Muscle layer of duodenum (tissue), 2 donors: ENCODE results near the gene CRB1.

ENCODE experiments used
- H3K27ac ChIP-seq: one replicate; pipeline ENCODE4 v1.7.0; 2013; ENCODE audit warnings: mild to moderate bottlenecking, low read length
- H3K27me3 ChIP-seq: one replicate; pipeline ENCODE4 v1.7.0; 2013; ENCODE audit warnings: low read depth, mild to moderate bottlenecking, control low read depth, low read length
- H3K36me3 ChIP-seq, 2 donors: one replicate each; pipeline ENCODE4 v1.7.0; 2013; ENCODE audit warnings: low read length in 2 of 2, control low read depth in 1 of 2, mild to moderate bottlenecking in 1 of 2; ENCODE audit not compliant: insufficient read depth in 2 of 2, control insufficient read depth in 1 of 2
- H3K4me1 ChIP-seq, 2 donors: one replicate each; pipeline ENCODE4 v1.7.0; 2013; ENCODE audit warnings: low read length in 2 of 2, mild to moderate bottlenecking in 2 of 2, control low read depth in 1 of 2, moderate library complexity in 1 of 2; ENCODE audit not compliant: insufficient read depth in 2 of 2, control insufficient read depth in 1 of 2
- H3K4me3 ChIP-seq, 2 donors: one replicate each; pipeline ENCODE4 v1.7.0; 2013; ENCODE audit warnings: low read length in 2 of 2, low read depth in 1 of 2, mild to moderate bottlenecking in 1 of 2
- H3K9me3 ChIP-seq, 2 donors: one replicate each; pipeline ENCODE4 v1.7.0; 2013; ENCODE audit warnings: low read length in 2 of 2, control low read depth in 1 of 2, mild to moderate bottlenecking in 1 of 2; ENCODE audit not compliant: control insufficient read depth in 1 of 2
- donor health status: healthy.

Gene CRB1

DNA sequence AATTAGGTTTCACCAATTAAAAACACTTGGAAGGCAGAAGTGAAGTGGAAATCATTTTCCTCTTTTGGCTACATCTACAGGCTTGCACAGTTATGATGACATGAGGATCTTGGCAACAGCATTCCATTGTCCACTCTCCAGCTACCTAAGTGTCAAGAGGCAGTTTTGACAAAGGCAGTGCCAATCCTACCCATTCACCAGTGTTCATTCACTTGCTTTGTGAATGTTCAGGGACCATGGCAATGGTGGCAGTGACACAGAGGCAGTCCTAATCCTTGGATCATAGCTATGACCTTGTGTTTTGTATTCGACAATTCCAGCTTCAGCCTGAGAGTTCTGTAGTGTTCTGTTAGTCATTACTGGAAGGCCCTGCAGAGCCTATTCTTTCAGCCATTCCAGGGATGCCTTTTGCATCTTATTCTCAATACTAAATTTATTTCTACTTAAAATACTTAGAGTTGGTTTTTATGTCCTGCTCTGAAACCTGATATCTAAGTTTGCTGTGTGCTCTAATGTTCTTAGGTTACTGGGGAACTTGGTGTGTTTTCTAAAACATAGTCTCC, 36.7 kb downstream of the CRB1 start:
- no peaks in the 10 kb centered on the region for H3K9me3 ChIP-seq
- no peak overlapping the region for H3K4me3 ChIP-seq
- H3K36me3 ChIP-seq: no peaks in the 10 kb centered on the region
- no peaks in the 10 kb centered on the region for H3K27me3 ChIP-seq
- no peaks in the 10 kb centered on the region for H3K4me1 ChIP-seq
- no peak overlapping the region for H3K27ac ChIP-seq

DNA sequence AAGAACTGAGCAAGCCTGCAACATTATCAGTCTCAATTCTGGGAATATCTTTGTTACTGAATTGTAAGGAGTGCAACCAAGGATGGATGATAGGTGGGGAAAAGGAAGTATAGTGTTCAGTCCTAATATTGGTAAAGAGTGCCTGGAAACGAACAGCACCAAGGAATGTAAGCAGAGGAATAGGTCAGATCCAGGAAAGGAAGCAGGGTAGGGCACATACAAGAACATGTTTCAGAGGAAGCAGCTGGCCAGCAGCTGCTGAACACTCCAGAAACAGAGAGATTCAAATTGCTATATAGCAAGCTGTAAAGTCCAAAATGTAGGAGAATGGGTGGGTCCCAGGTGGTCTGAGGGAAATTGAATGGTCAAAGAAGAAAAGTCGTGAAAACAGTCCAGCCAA, 37.9 kb downstream of the CRB1 start:
- Histone ChIP-seq H3K4me1 (no peaks in the 10 kb centered on the region), H3K4me3 (no peak overlapping the region), H3K9me3 (no peaks in the 10 kb centered on the region), H3K36me3 (no peaks in the 10 kb centered on the region), H3K27ac (no peak overlapping the region), H3K27me3 (no peaks in the 10 kb centered on the region)

DNA sequence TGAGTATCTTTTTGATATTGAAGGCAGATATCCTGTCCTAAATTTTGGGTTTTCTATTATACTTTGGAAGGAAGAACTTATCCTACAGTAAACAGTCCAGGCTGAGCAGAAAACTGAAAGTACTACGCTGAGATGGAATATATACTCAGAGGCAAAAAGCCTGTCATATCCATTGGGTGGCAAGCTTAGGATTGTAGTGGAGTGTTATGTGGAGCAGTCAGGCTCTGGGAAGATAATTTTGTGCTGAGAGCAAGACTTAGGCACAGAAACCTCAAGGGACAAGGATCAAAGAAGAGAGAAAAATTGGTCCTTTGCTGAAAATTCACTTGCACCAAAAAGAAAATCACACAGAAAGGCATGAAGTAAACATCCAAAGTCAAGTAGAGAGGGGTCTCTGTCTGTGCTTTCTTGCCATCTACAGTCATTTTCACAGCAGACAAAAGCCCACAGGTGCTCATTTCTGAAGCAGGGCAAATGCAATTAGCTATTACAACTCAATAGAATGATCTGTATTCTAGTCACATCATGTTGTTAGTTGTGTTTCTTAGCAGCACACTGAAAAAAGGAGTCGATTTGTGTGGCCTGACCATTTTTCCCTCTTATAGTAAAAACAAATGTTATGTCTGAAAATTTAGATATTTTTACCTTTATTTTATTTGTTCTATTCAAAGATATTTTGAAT, 38.5 kb downstream of the CRB1 start:
- Histone ChIP-seq H3K4me1 (no peaks in the 10 kb centered on the region), H3K27me3 (no peaks in the 10 kb centered on the region), H3K4me3 (no peak overlapping the region), H3K36me3 (no peaks in the 10 kb centered on the region), H3K27ac (no peak overlapping the region), H3K9me3 (no peaks in the 10 kb centered on the region)

DNA sequence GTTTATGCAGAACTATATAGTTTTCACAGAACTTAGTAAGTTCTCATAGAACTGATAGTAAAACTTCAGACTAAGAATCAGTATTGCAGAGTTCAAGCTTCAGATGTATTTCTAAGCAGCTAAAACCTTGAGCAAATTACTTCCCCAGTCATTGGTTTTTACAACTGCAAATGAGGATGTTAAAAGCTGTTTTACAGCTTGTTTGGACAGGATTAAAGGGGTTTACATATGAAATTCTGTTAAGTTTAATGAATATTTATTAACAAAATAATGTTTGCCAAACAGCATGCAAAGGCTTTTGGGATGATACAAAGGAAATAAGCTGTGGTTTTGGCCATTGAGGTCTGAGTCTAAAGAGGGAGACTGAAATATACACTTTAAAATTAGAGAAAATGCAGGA, 39.1 kb downstream of the CRB1 start:
- no peaks in the 10 kb centered on the region for H3K27me3 ChIP-seq
- H3K27ac ChIP-seq: no peak overlapping the region
- no peaks in the 10 kb centered on the region for H3K36me3 ChIP-seq
- no peaks in the 10 kb centered on the region for H3K4me1 ChIP-seq
- no peaks in the 10 kb centered on the region for H3K9me3 ChIP-seq
- H3K4me3 ChIP-seq: no peak overlapping the region

DNA sequence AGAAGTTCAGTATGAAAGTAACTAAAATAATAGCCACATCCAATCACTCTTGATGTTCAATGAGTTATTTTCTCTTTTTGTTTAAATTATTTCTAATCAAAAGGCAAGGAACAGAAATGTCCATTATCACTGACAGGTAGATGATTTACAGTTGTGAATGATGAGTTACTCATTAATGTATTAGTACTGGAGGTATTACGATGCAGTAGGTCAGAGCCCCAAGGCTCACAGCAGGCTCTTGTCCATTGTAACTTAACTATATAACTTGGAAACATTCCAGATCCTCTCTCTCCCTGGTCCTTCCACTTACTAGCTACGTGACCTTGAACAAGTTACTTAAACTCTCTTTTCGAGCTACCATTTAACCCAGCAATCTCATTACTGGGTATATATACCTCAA, 39.5 kb downstream of the CRB1 start:
- no peak overlapping the region for H3K4me3 ChIP-seq
- H3K4me1 ChIP-seq: no peaks in the 10 kb centered on the region
- no peaks in the 10 kb centered on the region for H3K27me3 ChIP-seq
- no peak overlapping the region for H3K27ac ChIP-seq
- H3K36me3 ChIP-seq: no peaks in the 10 kb centered on the region
- no peaks in the 10 kb centered on the region for H3K9me3 ChIP-seq

DNA sequence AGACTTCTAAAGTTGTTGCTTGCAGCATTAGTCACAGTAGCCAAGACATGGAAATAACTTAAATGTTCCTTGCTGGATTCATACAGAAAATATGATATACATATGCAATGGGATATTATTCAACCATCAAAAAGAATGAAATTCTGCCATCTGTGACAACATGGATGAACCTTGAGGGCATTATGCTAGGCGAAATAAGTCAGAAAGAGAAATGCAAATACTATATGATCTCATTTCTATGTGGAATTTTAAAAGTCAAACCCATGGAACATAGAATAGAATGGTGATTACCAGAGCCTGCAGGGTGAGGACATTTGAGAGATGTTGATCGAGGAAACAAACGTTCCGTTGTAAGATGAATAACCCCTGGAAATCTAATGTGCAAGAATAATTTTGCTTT, 43.0 kb downstream of the CRB1 start:
- Histone ChIP-seq H3K9me3 (no peaks in the 10 kb centered on the region), H3K4me3 (no peak overlapping the region), H3K27me3 (no peaks in the 10 kb centered on the region), H3K27ac (no peak overlapping the region), H3K36me3 (no peaks in the 10 kb centered on the region), H3K4me1 (no peaks in the 10 kb centered on the region)

DNA sequence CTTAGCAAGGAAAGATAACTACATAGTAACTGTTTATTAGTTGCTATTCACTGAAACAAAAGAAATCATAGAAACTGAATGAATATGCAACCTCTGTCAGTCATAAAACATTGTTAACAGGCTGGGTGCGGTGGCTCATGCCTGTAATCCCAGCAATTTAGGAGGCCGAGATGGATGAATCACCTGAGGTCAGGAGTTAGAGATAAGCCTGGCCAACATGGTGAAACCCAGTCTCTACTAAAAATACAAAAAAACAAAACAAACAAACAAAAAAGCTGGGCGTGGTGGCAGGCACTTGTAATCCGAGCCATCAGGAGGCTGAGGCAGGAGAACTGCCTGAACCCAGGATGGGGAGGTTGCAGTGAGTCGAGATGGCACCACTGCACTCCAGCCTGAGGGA, 44.1 kb downstream of the CRB1 start:
- no peaks in the 10 kb centered on the region for H3K9me3 ChIP-seq
- no peaks in the 10 kb centered on the region for H3K4me1 ChIP-seq
- H3K4me3 ChIP-seq: no peak overlapping the region
- no peaks in the 10 kb centered on the region for H3K36me3 ChIP-seq
- H3K27ac ChIP-seq: no peak overlapping the region
- no peaks in the 10 kb centered on the region for H3K27me3 ChIP-seq

DNA sequence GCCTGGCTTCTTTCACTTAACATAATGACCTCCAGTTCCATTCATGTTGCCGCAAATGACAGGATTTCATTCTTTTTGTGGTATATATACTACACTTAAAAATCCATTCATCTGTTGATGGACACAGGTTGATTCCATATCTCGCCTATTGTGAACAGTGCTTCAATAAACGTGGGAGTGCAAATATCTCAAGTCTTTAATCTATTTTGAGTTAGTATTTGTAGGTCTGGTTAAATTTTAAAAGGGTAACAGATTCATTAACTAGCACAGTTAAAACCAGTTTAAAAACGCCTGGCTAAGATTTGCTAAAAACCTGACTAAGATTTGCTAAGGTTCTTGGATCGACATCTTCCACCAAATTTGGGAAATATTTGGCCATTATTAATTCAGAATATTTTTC, 45.7 kb downstream of the CRB1 start:
- H3K27ac ChIP-seq: no peak overlapping the region
- H3K36me3 ChIP-seq: no peaks in the 10 kb centered on the region
- no peaks in the 10 kb centered on the region for H3K9me3 ChIP-seq
- no peak overlapping the region for H3K4me3 ChIP-seq
- no peaks in the 10 kb centered on the region for H3K27me3 ChIP-seq
- H3K4me1 ChIP-seq: no peaks in the 10 kb centered on the region

DNA sequence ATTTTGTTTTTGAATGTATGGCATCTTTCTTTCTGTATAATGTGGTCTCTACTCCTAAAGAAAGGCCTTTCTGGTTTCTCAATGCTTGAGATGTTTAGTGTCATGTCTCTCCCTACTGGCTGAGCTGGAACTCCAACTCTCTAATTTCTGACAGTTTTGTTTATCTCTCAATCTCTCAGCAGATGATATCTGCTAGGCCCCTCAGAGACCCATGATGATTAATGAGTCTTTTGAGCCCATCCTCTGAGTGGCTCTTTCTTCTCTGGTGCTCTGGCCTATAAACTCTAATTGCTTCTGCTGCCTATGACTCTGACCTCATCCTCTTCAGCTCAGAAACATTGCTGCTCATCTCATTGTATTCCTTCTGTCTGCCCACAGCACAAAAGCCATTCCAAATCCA, 46.6 kb downstream of the CRB1 start:
- Histone ChIP-seq H3K27me3 (no peaks in the 10 kb centered on the region), H3K4me1 (no peaks in the 10 kb centered on the region), H3K4me3 (no peak overlapping the region), H3K27ac (no peak overlapping the region), H3K36me3 (no peaks in the 10 kb centered on the region), H3K9me3 (no peaks in the 10 kb centered on the region)

DNA sequence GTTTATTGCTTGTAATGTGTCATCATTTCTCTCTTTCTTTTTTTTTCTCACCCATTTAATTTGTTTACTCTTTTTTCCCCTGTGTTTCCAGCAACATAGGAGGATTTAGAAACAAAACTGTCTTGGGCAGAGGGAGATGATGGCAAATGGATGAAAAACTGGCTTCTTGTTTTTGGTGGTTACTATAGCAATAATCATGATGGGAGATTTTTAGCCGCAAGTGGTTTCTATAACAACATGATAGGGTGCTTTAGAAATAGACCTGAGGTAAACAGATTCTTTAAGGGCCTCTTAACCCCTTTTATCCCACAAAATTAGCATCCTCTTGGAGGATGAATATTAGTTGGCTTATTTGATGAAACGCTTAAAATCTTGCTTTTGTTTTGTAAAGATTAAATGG, 51.6 kb downstream of the CRB1 start:
- H3K27ac ChIP-seq: no peak overlapping the region
- H3K9me3 ChIP-seq: no peaks in the 10 kb centered on the region
- H3K27me3 ChIP-seq: no peaks in the 10 kb centered on the region
- H3K36me3 ChIP-seq: no peaks in the 10 kb centered on the region
- no peaks in the 10 kb centered on the region for H3K4me1 ChIP-seq
- no peak overlapping the region for H3K4me3 ChIP-seq

DNA sequence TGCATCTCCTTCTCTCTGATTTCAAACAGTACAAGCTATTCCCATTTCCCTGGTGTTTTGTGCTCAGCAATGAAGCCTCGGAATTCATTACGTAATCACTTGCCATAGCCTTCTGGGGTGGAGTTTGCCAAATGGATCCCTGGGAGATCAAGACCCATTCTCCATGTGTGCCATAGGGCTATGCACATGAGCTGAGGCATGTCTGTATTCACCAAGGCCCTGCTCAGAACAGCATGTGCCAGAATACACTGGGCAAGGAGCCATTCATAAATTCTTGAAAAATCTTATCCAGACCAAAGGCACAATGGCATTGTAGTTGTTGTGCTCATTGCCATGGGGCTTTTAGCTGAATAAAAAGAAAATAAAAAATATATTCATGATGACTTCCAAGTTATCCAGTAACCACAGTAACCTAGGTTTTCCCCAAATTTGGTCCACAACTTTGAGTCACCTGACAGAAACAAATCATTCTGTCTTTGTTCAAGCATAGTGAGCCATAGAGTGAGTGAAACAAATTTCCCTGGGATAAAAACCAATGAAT, 53.0 kb downstream of the CRB1 start:
- no peaks in the 10 kb centered on the region for H3K36me3 ChIP-seq
- H3K27me3 ChIP-seq: no peaks in the 10 kb centered on the region
- no peaks in the 10 kb centered on the region for H3K4me1 ChIP-seq
- no peak overlapping the region for H3K4me3 ChIP-seq
- no peak overlapping the region for H3K27ac ChIP-seq
- H3K9me3 ChIP-seq: no peaks in the 10 kb centered on the region

DNA sequence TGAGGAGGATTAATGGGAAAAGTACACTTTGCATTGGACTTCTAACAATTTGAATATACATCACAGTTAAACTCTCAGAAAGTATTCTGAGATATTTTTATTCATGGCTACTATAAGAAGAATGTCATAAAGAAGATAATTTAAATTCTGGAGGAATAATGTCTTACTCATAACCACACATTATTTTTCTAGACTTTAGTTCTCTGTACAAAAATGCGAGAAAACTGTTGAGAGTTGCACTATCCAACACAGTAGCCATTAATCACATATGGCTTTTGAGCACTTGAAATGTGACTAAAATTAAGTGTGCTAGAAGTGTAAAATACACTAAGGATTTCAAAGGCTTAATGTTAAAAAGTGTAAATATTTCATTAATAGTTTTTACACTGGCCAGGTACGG, 53.8 kb downstream of the CRB1 start:
- no peaks in the 10 kb centered on the region for H3K36me3 ChIP-seq
- H3K27me3 ChIP-seq: no peaks in the 10 kb centered on the region
- H3K4me1 ChIP-seq: no peaks in the 10 kb centered on the region
- no peaks in the 10 kb centered on the region for H3K9me3 ChIP-seq
- H3K27ac ChIP-seq: no peak overlapping the region
- H3K4me3 ChIP-seq: no peak overlapping the region
